T-helper 22 cell (primary cell): ENCODE results near the gene ZFAND2A.
"Not testable (repeated sequence)": the region's sequence is repeated elsewhere in the genome, so short reads cannot be mapped to it uniquely, and the experiment has no call there.

ENCODE experiments used
- DNase-seq: peaks from one replicate; pipeline ENCODE4 v3.0.0-alpha.2; 2020; ENCODE audit warnings: low read depth

The ZFAND2A gene

DNA sequence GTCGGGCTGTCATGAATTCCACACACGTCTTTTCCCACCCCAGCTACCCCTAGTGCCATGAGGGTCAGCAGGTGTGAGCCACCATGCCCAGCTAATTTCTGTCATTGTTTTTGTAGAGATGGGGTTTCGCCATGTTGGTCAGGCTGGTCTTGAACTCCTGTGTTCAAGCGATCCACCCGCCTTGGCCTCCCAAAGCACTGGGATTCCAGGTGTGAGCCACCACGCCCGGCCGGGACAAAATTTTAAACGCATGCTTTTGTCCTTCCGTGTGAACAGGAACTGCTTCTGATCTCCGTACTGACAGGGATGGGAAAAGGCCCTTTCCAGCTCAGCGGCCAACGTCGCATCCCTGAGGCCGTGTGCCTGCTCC is 15.6 kb upstream of the ZFAND2A start:
- DNase-seq: no peak

DNA sequence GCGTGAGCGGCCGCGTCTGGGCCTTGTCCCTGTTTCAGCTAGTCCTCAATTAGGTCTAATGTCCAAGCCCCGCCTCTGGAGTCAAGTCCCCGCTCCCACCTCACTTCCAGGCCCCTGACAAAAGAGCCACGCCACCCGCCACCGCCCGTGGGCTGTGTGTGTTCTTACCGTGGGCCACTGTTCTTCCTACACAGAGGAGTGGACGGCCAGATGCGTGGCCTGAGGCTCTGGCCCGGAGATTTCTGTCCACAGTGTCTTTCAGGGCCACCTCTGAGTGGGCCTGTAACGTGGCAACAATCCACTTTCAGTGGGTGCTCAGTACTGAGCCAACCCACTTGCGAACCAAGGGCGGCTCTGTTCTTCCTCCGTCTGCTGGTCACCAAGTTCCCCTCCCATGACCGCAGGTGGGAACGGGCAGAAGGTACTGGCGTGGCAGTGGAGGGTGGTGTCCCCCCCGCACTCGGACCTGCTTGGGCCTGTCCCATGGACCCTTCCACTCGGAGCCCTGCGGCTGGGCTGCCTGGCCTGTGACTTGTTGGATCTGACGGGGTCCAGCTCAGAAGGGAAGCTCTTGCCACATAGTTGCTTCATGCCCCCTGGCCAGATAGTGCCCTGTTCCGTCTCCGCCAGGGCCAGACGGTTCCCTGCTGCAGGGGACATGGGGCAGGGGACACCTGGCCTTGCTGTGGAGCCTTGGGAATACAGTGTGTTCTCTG is 15.0 kb upstream of the ZFAND2A start:
- DNase-seq: no peak

DNA sequence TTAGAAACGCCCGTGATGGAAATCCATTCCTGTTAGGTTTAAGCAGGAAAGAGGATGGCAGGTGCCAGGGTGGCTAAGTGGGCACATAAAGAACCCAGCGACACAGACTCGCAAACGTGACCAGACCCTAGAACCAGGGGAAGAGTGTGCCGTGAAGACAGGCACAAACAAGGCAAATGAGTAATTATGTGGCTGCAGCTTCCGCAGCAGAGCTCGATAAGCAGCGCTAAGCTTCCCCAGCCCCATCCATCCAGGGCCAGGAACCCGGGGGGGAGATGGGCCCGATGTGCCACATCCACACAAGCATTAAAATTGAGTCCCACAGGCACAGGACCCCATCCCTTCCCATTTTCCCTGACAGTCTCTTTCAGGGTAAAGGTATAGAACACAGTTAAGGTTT is 14.0 kb upstream of the ZFAND2A start:
- no peak for DNase-seq

DNA sequence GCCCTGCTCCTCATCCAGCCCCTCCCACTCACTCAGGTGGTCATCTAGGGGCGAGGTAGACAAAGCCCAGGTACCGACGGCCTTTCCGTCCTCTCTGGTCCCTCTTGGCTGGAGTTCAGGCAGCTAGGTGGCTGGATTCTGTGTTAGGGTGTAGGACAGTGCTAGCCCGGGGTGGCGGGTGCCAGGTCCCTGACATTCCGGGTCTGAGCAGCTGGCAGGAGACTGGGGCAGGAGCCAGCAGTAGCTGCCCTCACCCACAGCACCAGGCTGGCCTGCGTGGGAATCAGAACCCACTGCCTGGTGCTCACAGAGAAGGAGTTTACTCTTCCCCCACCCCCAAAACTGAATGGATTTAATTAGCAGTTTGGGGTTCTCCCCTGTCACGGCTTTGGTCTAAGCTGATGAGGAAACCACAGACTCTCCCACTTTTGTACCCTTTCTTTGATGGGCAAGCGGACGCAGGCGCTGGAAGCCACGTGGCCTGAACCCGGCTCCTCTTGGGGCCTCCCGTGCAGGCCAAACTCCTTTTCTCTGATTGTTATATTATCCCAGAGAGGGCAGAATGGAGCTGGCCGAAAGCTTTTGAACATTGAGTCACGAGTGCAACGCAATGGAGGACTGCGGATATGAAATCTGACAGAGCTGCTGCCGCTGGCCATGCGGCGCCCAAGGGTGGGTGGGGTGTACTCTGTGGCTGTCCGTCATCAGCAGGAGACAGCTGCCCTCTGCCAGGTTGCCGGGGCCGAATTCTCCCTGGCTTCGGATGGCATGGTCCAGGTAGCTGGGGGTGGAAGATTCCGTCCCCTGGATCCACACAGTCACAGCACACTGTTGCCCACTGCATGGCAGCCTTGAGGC is 12.9 kb upstream of the ZFAND2A start:
- no peak for DNase-seq

DNA sequence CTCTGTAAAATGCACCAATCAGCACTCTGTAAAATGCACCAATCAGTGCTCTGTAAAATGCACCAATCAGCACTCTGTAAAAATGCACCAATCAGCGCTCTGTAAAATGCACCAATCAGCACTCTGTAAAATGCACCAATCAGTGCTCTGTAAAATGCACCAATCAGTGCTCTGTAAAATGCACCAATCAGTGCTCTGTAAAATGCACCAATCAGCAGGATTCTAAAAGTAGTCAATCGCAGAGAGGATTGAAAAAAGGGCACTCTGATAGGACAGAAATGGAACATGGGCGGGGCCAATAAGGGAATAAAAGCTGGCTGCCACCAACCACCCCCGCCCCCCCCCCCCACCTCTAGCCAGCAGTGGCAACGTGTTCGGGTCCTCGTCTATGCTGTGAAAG is 11.5 kb upstream of the ZFAND2A start:
- DNase-seq: not testable (repeated sequence)

DNA sequence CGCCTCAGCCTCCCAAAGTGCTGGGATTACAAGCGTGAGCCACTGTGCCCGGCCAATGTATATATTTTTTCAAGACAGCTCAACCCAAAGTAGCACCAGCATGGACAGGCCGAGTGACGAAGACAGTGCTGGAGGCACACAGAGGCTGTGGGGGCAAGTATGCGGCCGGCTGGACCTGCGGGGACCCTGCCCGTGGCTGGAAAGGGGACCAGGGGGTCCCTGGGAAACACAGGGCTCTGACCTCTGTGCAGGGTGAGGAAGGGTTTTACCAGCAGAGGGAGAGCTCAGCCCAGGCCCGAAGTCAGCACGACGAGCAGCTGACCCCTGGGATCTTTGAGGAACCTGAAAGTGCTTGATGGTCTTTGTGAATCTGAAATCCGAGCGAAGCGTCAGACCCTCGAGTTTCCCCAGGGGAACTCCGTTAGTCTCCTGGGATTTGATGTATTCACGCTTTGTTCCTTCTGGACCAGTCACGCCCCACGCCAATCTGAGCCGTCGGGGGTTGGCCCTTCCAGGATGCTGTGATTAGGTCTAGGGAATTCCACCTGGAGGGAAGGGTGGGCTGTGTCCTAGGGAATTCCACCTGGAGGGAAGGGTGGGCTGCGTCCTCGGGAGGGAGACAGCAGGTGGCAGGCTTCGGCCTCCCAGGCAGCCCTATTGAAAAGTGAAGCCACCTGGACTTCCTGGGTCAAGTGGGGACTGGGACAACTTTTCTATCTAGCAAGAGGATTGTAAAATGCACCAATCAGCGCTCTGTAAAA is 10.9 kb upstream of the ZFAND2A start:
- no peak for DNase-seq

DNA sequence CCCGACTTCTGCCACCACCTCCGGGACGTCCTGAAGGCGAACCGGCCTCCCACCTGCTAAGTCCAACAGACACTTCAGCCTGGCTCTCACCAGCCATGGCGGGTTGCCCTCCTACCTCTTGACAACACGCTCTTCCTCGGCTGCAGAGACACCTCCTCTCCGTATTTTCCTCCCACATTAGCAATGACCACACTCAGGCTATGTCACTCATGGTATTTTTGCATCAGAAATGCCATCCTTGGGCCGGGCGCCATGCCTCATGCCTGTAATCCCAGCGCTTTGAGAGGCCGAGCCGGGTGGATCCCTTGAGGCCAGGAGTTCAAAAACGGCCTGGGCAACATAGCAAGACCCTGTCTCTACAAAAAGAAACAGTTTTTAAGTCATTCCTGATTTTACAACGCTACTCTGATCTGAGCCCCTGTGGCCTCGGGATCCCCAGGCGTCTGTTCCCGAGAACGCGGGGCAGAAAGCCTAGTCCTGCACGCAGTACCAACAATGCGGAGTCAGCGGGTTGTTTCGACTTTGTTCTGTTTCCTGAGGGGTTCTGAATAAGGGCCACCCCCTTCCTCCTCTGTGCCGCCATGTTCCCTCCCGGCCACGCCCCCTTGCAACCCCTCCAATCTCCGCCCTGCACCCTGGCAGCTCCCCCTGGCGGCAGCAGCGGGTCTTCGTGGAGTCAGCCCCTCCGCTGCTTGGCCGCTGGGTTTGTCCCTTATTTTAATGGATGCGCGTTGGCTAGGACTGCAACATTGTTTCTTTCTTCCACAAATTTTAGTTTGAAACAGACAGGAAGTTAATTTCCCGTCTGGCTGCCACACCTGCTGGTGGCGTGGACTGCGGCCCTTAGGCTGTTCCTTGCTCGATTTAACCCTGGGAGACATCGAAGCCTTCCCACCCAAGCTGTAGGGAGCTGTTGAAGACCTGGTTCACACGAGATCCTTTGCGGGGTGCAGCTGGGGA is 9.7 kb upstream of the ZFAND2A start:
- peak; percentile 84 for DNase-seq

DNA sequence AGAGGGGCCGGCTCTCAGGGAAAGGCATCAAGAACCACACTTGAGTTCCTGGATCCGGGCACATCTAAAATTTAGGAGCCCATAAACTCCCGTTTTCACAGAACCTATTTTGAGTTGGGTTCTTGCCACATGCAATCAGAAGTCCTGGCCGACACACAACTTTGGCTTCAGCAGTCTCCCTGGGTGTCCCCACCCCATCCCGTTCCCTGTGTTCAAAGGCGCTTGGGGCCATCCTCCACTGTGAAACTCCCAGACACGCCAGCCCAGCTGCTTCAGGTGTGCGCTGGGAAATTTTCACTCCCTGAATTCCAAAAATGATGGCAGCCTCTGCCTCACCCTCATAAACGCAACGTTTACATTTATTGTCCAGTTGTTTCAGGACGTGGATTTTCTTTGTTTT is 8.4 kb upstream of the ZFAND2A start:
- DNase-seq: no peak

DNA sequence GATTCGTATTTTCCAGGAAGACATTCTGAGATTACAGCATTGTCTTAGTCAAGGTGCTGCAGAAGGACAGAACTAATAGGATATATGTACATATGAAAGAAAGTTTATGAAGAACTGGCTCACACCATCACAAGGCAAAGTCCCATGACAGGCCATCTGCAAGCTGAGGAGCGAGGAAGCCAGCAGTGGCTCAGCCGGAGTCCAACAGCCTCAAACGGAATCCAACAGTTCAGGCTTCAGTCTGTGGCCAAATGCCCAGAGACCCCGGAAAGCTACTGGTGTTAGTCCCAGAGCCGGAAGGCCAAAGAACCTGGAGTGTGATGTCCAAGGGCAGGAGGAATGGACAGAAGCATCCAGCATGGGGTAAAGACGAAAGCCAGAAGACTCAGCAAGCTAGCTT is 4.4 kb upstream of the ZFAND2A start:
- no peak for DNase-seq

DNA sequence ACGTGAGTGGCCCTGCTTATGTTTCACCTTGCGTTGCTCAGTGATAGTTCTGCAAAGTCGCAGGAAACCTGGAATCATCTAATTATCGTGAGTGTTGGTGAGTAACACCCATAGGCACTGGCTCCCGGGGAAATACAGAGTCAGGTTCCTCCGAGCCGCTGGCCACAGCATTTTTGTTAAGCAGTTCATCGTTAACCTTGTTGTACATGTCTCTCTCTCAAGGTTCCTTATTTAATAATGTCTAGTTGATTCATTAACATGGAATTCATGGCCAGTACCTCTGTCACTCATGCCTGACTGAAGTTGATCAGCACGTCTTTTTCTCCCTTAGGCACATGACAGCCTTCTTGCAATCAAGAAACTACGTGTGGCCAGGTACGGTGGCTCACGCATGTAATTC is 3.1 kb upstream of the ZFAND2A start:
- no peak for DNase-seq

DNA sequence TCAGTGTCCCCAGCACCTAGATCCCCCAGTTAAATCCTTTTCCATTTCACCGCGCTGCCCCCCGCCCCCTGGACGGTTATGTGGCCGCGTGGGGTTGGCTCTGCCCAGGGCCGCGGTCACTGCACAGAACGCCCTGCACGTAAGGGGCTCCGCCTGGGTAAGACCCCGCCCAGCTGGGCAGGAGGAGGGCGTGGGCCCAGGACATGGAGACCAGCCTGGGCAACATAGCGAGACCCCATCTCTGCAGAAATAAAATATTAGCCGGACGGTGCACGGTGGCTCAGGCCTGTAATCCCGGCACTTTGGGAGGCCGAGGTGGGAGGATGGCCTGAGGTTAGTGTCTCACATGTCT is 650 bp upstream of the ZFAND2A start:
- DNase-seq: no peak

DNA sequence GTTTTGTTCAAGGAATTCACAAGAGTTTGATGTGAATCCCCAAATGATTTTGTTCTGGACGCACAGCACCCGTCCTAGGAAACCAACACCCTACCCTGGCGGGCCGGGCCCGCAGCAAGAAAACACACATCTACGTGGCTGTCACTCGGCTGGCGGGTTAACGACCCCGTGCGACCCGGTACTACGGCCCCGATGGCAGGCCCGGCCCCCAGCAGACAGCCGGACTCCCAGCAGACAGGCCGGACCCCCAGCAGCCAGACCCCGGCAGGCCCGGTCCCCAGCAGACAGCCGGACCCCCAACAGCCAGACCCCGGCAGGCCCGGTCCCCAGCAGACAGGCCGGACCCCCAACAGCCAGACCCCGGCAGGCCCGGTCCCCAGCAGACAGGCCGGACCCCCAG is 765 bp downstream of the ZFAND2A start:
- not testable (repeated sequence) for DNase-seq

DNA sequence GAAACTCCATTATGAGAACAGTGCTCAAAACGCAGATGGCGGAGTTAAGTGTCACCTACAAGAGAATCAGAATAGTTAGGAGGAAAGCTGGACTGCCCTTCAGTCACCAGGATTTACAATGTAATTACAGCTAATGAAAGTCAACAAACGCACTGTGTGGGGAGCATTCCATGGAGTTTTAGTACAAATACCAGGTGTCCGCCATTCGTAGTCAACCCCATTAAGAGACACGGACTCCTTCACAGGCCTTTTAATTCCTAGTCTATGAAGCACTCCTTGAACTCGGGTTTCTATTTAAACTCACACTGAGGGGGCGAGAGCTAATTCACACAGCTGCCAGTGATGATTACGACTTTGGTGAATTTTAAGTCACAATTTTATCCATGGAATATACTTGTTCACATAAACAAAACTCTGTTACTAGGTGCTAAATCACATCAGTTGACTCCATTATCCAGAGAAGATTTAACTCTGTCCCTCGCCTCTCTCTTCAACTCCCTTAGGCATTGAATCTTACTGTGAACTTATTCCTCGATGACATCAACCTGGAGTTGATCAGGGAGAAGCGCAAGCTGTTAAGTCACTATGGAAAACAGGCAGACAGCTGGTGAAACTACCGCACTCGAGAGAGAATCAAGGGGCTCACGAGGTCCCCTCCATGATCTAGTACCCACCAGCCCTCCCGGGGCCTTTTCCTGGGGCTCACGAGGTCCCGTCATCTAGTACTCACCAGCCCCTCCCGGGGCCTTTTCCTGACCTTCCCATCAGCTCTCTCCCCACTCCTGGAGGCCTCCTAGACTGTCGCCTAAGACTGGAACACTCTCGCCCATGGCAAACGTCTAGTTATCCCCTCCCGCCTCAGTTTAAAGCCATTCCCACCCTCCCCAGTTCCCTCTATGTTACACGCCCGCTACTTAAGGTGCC is 1.5 kb downstream of the ZFAND2A start:
- DNase-seq: no peak

DNA sequence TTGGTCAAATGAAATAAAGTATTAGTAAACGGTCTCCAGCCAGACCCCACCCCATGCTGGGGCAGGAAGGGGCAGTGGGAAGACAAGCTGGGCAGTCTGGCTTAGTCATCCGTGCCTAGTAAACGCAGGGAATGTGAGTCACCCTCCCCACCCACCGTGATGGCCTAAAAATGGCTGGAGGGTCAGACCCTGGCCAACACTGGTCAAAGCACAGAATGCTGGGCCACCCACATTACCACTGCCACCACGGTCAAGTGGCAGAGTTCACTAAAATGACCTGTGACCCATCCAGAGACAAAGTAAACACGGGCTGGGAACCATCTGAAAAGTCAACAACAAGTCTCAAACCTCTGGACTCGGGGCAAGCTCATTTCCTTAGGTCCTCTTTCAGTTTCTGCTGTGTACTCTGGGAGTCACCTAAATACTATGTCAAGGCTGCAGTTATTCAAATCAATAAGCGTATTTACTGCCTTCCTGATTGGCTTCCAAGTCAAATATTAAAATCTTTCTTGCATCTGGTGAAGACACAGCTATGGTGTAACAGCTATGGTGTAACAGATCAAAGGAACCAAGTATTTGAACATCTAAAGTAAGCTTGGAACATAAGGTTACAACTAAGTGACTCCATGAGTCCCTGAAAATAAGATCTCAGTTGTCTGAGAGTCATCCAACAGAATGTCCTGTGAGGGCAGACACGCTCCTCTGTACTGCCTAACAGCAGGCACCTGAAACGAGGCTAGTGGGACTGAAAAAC is 3.0 kb downstream of the ZFAND2A start:
- no peak for DNase-seq

DNA sequence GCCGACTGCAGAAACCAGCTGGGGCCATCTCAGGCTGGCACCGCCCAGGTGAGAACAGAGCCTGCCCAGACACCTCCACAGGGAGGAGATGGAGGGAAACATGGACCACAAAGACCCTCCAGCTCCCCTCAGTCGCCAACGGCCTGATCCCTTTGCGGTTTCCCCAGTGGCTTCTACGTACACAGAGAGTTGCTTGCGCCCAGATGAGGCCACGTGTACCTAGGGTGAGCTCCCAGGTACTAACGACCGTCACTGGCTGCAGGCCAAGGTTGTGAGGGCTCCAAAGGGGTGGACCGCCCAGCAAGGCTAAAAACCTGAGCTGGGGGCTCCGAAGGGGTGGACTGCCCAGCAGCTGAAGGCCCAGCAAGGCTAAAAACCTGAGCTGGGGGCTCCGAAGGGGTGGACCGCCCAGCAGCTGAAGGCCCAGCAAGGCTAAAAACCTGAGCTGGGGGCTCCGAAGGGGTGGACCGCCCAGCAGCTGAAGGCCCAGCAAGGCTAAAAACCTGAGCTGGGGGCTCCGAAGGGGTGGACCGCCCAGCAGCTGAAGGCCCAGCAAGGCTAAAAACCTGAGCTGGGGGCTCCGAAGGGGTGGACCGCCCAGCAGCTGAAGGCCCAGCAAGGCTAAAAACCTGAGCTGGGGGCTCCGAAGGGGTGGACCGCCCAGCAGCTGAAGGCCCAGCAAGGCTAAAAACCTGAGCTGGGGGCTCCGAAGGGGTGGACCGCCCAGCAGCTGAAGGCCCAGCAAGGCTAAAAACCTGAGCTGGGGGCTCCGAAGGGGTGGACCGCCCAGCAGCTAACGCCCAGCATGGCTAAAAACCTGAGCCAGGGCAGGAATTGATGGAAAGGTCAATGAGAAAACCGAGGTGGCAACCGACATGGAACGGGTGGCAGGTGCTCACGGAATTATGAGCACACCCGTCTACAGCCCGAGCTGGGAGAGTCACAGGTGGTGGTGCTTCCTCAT is 3.9 kb downstream of the ZFAND2A start:
- not testable (repeated sequence) for DNase-seq

DNA sequence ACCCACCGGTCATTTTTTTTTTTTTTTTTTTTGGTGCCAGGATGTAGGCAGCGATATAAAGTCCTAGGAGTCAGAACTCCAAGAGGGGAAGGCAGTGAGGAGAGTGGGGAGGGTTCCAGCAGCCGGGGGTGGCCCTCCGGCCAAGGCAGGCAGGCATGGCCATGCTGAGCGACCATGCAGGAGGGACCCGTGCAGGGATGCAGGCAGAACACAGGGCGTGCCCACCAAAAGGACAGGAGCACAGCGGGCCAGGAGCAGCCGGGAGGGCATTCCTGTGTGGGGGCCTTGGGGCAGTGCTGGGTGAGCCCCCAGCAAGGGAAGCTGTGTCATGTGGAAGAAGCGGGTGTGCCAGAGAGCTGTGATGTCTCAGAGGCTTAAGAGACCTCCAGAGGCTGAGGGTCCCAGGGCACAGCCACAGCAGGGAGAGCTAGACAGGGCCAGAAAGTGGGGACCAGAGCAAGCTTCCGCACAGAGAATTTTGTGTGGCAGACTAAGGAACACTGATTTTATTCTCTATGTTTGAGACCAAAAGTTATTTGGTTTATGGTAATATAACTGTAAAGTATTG is 5.7 kb downstream of the ZFAND2A start:
- DNase-seq: no peak

DNA sequence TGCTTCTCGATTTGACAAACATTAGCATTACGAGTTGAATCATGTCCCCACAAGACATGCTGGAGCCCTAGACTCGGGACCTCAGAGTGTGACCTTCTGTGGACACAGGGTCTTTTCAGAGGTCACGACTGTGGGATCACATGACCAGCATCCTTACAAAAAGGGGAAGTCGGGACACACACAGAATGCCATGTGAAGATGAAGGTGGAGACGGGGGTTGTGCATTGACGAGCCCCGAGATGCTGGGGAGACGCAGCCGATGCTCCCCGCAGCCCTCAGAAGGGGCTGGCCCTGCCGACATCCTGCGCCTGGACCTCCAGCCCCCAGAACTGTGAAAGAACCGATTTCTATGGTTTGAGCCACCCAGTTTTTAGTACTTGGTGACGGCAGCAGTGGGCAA is 7.5 kb downstream of the ZFAND2A start:
- no peak for DNase-seq

DNA sequence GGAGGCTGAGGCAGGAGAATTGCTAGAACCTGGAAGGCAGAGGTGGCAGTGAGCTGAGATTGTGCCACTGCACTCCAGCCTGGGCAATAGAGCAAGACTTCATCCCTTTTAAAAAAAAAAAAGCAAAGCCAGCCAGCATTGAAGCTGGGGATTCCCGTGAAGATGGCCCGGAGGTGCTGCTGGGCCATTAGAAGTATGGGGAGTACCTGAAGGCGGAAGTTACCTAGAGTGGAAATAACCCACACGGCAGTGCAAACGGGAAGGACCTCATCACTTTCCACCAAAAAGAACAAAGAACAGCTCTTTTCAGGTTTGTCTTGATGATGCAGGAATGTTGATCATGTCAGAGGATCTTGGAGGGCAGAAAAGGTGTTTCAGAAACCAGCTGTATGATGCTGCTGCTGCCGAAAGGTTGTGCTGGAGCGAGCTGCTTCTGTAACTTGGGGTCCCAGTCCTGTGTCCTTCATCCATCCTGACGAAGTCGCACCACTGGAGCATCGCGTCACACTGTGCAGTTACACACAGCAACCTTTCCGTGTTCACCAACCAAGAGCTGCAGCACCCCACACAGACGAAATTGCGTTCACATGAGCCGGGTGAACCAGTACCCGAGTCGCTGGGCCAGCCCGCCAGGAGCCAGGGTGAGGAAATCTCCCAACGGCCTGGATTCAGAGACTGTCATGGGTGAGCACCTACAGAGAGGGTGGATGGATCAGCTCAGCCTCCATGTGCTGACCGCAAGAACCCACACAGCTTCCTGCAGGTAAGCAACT is 8.2 kb downstream of the ZFAND2A start:
- no peak for DNase-seq
